Activated CD8-positive, alpha-beta memory T cell treated with anti-CD3 and anti-CD28 coated beads for 48 hours (primary cell): Measurements from ENCODE around the gene CTSW.

Source experiments
- DNase-seq, 3 experiments: peaks; one replicate each; pipeline ENCODE4 v3.0.0-alpha.2; 2020; ENCODE audit warnings: low read depth in 2 of 3, low spot score in 2 of 3

The CTSW gene

DNA sequence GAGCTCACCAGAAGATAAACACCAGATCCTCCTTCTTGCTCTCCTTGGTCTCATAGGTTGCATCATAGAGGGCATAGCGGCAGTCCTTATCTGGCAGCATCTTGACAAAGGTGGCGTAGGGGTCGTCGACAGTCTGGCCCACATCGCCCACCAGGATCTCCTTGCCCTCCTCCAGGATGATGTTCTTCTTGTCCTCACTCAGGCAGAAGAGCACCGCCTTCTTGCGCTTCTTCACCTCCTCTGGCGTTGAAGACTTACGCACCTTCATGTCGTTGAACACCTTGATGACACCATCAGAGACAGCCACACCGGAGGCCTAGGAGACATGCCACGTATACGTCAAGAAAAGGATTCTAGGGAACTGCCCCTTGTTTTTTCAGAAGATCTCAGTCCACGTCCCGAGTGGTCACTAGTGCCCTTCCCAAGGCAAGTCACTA is 23.7 kb upstream of the CTSW start:
- DNase-seq = no peak

- peak; percentile 65 to 76 (median 75) for DNase-seq
These were observed 22.7 kb upstream of the CTSW start for GRCh38 chr11:65856689-65857499.

- no peak for DNase-seq
These were observed 22.2 kb upstream of the CTSW start for GRCh38 chr11:65857500-65857852.

- DNase-seq = peak; percentile 77 to 97 (median 92)
These were observed 21.6 kb upstream of the CTSW start, which contains the start of gene CFL1 for GRCh38 chr11:65857853-65858680. TSS of gene CFL1 (minus strand) at chr11:65858180. CDS start at chr11:65858099, 81 bp downstream.

DNA sequence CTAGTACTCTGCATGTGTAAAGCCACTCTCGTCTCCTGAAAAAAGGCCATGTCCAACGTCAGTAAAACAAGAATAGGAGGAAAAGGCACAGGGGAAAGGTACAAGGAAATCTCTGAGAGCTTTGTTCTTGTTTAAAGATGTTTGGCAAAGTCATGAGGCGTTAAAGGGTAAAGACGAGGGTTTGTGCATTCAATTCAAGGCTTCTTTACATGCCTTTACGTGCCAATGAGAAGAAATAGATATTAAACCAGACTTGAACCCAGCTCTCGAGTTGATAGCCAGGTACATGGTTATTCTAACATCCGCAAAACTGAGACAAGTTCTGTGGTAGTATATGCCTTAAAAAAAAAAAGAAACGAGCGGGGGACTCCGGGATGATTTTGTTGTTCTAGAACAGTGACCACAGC is 21.0 kb upstream of the CTSW start:
- no peak for DNase-seq

DNA sequence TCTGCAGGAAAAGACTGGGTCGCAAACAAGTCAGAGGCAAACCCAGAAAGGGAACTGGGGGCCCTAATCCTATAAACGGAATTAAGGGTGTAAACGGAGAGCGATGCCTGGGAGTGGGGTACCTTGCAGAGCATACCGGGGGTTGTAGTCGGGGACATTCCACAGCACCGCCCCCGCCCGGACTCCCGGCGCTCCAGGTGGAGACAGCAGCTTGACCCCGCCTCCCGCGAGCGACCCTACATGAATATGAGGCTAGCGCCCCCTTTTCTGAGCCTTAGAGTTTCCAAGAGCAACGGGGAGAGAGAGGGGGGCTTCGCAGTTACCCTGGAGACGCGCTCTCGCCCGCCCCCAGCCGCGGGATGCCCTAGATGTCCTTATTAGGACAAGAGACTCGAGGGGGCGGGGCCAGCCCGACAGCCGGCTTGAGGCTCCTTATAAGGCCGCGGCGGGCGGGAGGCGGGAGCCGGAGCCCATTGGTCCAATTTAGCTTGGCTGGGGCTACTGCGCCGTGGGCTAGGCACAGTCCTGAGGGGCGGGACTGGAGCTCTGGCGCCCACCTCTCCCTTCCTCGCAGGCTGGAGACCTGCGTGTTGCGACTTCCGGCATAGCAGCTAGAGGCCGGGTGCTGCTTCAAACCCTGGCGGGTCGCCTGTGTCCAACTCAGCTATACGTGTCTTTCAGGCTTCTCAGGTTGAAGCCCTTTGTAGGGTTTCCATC is 20.4 kb upstream of the CTSW start:
- DNase-seq = peak; percentile 93 to 97 (median 96)

GRCh38 chr11:65859812-65860277 is 19.8 kb upstream of the CTSW start:
- peak in 1 of 3 experiments; percentile 30 for DNase-seq

DNA sequence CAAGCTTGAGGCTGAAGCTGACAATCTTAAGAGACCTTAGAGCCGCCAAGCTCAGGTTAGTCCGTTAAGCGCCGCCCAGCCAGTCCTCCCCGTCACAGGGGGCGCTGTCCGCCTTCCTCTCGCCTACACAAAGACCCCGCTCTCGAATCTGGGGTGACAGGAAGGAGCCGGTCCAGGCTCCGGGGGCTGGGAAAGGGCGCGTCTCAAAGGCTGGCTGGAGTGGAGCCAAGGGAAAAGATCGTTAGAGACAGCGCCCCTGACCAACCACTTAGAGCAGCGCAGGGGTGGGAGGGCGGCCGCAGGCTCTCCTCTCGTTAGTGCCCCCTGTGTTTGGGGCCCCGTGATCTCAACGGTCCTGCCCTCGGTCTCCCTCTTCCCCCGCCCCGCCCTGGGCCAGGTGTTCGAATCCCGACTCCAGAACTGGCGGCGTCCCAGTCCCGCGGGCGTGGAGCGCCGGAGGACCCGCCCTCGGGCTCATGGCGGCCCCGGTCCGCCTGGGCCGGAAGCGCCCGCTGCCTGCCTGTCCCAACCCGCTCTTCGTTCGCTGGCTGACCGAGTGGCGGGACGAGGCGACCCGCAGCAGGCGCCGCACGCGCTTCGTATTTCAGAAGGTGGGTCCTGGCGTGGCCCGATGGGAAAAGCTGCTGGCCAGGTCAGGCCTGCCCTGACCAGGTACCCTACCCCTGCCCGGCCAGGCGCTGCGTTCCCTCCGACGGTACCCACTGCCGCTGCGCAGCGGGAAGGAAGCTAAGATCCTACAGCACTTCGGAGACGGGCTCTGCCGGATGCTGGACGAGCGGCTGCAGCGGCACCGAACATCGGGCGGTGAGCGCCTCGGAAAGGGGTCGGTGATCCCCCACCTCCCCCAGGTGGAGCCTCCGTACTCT is 19.1 kb upstream of the CTSW start, which contains the start of gene MUS81:
TSS of gene MUS81 (plus strand) at position 156 of the 887 bp plus-strand sequence. CDS start at position 477, 321 bp downstream.
- DNase-seq = peak; percentile 90 to 97 (median 93)

DNA sequence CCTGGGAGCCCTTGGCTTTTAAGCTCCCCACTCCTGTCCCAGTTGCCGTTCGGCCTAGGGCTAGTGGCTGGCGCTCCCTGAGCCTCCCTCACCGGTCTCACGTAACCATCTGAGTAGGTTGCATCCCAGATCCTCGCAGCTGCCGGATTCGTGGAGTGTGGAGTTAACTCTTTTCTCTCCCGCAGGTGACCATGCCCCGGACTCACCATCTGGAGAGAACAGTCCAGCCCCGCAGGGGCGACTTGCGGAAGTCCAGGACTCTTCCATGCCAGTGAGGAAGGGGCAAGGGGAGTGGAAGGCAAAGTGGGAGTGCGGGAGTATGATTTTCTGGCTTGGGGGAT is 18.5 kb upstream of the CTSW start:
- no peak for DNase-seq

DNA sequence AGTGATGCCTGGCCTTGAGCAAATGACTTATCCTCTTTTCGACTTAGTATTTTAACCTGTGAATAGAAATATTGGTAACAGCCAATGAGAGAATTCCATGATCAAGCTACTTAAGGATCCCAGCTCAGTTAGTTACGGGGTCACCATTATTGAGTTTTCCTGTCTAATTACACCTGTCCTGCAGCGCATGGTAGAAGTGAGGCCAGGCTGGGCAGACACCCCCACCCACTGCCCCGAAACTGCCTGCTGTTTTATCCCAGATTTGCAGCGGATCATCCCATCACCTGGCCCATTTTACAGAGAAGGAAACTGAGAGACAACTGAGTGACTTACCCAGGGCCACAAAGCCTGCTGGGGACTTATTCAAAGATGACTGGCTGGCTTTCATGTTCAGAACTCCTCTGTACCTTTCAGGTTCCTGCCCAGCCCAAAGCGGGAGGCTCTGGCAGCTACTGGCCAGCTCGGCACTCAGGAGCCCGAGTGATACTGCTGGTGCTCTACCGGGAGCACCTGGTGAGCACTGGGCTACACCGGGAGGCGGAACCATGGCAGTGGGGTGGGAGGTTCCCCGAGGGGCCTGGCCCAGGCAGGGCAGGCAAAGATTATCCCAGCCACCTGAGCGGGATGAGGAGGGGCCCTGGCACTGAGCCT is 18.0 kb upstream of the CTSW start:
- DNase-seq = no peak

DNA sequence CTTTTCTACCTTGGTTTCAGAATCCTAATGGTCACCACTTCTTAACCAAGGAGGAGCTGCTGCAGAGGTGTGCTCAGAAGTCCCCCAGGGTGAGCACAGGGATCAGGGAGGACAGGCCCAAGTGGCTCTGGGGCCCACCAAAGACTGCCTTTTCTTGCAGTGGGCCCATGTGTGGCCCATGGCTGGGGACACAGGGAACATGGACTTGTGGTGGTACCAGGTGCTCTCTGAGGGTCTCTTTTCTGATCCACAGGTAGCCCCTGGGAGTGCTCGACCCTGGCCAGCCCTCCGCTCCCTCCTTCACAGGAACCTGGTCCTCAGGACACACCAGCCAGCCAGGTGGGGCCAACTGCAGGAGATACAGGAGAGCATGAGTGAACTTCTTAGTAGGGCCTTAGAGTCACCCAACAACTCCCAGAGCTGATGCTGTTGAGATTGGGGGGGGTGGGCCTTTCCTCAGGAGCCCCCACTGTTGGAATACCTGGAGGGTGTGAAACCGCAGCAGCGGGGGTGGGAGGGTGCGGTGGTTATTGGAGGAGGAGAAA is 17.4 kb upstream of the CTSW start:
- DNase-seq = no peak

DNA sequence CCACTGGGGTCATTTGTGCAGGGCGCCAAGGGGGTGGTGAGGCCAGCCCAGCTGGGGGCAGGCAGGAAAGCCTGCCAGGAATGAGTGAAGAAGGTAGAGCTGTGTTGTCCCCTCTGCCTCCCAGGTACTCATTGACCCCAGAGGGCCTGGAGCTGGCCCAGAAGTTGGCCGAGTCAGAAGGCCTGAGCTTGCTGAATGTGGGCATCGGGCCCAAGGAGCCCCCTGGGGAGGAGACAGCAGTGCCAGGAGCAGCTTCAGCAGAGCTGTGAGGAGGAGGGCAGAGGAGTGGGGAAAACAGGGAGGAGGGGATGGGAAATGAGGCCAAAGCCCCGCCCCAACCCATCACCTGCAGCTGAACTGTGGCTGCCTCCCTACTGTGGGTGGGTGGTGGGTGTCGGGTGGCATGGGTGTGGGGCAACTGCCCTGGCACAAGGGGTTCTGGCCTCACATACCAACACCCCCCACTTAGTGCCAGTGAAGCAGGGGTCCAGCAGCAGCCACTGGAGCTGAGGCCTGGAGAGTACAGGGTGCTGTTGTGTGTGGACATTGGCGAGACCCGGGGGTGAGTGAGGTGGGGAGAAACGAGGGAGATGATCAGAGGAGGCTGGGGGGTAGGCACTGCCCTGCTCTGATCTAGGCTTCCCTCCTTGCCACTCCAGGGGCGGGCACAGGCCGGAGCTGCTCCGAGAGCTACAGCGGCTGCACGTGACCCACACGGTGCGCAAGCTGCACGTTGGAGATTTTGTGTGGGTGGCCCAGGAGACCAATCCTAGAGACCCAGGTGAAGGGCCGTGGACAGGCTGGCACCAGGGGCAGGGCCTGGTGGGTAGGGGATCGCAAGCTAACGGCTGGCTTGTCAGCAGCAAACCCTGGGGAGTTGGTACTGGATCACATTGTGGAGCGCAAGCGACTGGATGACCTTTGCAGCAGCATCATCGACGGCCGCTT is 16.4 kb upstream of the CTSW start:
- no peak for DNase-seq

- no peak for DNase-seq
These were observed 15.5 kb upstream of the CTSW start for GRCh38 chr11:65863889-65864705.

GRCh38 chr11:65864706-65865471 is 14.7 kb upstream of the CTSW start:
- no peak for DNase-seq

GRCh38 chr11:65865550-65866172 is 14.0 kb upstream of the CTSW start:
- DNase-seq = no peak

- no peak for DNase-seq
These were observed 12.9 kb upstream of the CTSW start for GRCh38 chr11:65866509-65867283.
